ENCODE data around the gene HTT.

Gene HTT

DNA sequence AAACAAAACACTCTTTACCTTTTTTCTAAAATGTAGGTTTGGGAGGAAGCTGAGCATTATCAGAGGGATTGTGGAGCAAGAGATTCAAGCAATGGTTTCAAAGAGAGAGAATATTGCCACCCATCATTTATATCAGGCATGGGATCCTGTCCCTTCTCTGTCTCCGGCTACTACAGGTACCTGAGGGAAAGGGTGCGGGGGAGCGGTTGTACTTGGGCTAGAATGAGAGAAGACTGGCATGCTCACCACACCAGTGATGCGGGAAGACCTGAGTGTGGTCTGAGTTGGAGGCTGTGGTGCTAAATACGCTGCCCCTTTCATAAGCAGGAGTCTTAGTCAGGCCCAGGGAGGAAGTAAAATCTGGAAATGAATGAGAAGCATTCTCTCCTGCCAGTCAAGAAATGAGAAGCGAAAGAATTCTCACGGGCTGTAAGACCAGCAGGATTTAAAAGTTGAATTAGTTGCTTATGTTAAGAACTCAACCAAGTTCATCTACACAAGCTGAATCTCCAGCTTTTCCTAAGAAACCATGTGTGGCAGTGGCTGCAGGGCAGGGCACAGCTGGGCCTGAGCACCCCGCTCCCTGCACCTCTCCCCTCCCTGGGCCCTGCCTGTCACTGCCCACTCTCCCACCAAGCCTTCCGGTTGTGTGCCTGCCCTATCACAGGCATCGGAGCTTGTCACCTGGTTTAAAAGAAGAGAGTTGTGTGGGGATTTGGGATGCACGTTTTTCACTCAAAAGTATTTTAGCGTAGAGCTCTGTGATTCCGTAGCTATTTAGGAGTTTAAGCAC lies 149.7 kb downstream of the HTT start:
- no peak for DNase-seq

DNA sequence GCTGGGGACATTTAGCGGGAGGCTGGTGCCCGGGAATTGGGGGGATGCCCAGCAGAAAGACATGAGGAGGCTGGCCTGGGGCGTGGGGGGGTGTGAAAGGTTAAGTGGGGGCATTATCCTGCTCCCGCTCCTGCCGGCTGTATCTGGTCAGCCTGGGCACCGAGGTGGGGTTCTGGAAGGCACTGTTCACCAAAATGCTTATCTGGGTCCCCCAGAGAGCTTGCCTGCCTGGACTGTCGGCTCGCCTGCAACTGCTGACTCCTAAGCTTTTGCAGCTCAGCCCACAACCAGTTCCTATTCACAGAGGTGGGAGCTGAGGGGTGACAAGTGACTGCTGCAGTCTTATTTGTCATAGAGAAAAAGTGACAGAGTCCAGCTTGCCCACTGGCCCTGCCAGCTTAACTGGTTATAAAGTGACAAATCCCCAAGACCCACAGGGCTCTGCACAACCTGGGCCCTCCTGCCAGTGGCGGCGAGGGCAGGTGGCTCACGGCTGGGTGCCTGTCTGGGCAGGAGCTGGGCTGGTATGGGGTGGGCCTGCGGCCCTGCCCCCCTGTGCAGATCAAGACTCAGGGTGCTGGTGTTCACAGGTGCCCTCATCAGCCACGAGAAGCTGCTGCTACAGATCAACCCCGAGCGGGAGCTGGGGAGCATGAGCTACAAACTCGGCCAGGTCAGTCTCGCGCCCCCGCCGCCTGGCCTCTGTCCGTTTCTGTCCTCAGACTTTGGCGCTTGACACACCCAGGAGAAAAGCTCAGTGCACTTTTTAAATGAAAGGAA lies 150.8 kb downstream of the HTT start:
- DNase-seq = no peak

DNA sequence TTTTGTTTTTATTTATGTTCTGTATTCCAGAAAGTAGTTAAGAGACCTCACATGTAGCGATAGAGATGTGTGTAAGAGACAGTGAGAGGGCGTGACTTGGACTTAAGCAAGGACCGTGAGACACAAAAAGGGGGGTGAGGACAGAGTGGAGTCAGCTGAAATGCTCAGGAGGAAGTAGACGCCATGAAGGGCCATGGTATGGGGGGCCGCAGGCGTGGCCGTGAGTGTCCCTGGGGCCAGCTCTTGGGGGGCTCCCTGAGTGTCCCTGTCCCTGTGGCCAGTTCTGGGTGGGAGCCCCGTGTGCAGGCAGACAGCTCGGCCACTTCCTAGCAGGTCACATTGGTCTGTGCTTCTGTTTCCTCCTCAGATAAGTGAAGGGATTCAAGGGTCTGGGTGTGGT lies 151.5 kb downstream of the HTT start:
- DNase-seq = no peak

DNA sequence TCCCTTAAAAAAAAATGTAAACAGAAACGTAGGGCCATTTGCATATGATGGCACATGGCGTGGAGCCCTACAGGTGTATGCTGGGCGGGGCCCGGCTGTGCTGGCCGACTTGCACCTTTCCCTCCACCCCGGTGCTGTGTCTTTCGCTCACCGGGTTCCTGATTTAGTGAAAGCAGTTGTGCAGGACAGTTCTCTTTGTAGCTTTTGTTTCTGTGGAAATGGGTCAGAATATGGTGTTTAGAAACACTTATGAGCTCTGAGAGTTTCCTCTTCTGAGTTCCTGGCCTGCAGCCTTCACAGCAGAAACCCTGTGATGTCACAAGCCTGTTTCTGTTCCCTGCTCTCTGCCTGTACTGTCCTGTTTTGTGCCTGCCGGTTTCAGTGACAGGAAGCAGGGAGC lies 152.0 kb downstream of the HTT start:
- DNase-seq = no peak

DNA sequence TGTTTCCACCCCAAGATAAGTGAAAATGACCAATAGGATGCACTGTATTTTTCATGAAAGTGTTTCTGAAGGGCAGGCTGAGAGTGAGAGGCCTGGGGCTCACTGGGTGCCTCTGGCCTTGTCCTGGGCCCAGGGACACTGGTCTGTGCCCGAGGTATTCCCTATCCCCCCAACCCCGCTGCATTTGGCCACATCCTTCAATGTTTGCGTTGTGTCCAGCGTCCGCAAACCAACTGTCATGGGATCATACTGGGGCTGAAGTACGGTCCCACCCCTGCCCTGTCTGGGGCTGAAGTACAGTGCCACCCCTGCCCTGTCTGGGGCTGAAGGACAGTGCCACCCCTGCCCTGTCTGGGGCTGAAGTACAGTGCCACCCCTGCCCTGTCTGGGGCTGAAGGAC lies 152.5 kb downstream of the HTT start:
- no peak for DNase-seq

DNA sequence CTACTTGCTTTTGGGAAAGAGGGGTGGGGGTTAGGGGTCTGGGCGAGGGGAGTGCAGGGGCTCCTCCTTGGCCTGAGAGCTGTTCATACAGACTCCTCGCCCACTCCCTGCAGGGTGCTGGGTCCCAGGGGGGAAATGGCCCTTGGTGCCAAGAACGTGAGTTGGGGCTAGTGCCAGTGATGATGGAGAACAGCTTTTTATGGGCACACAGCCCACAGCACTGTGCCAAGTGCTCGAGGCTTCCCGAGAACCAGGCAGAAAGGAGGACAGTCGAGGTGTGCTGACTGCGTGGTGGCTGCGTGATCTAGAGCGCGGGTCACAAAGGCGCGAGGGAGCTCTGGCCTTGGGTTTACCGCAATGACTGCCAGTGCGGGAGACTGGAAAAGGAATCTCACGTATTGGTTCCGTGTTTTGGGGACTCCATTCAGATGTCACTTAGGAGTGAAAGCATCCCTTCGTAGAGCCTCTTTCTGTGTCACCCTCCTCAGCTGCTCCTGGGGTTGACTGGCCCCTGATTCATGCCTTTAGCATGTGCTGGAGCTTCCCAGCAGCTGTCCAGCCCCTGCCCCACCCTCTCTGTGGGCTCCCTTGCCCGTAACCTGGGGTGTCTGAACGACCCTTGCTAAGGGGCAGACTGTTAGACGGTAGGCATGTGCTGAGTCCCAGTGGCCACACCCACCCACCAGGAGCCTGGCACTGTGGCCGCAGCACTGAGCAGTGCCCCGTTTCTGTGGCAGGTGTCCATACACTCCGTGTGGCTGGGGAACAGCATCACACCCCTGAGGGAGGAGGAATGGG lies 153.6 kb downstream of the HTT start:
- no peak for DNase-seq

DNA sequence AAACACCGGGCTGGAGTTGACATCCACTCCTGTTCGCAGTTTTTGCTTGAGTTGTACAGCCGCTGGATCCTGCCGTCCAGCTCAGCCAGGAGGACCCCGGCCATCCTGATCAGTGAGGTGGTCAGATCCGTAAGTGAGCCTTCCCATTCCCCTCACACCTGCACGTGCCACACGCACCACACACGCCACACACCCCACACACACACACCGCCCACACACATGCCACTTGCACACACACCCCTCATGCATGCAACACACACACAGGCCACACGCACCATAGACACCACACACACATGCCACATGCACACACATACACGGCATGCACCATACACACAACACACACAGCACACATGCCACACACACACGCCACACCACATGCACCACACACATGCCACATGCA lies 154.4 kb downstream of the HTT start:
- no peak for DNase-seq

DNA sequence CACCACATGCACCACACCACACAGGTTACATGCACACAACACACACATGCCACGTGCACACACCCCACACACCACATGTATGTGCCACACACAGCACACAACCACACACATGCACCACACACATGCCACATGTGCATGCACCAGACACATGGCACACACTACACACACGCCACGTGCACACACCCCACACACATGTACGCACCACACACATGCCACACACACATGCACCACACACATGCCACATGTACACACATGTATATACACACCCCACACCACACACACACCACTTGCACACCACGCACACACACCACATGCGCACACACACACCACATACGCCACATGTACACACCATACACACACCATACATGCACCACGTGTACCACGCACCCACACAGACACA lies 154.8 kb downstream of the HTT start:
- no peak for DNase-seq

DNA sequence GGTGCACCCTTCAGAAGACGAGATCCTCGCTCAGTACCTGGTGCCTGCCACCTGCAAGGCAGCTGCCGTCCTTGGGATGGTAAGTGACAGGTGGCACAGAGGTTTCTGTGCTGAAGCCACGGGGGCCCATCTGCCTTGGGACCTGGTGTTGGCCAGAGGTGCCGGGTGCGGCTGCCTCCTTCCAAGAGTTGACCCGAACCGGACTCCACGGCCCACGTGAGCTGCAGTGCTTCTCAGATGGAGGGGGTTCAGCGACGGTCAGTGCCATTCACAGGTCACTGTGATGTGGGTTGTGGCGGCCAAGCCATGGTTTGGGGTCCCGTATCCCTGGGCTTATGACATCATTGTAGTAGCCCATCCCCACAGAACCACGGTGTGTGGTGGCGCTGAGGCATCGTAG lies 155.5 kb downstream of the HTT start:
- no peak for DNase-seq

DNA sequence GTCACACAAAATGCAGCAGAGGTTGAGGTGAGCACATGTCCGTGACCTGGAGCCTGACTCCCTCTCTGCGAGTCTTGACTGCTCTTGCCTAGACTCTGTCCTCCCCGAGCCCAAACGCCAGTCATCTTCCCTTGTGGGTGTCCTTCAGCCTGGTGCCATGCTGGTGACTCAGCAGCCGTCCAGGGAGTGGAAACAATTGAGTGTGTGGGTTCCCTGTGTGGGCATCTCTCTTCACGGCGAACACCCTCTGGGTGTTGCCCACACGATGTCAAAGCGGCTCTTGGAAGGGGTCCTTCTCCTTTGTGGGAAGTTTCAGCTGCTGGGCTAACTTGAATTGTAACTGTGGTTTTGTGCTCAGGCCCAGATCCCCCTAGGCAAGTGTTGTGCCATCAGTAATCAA lies 157.0 kb downstream of the HTT start:
- no peak for DNase-seq

DNA sequence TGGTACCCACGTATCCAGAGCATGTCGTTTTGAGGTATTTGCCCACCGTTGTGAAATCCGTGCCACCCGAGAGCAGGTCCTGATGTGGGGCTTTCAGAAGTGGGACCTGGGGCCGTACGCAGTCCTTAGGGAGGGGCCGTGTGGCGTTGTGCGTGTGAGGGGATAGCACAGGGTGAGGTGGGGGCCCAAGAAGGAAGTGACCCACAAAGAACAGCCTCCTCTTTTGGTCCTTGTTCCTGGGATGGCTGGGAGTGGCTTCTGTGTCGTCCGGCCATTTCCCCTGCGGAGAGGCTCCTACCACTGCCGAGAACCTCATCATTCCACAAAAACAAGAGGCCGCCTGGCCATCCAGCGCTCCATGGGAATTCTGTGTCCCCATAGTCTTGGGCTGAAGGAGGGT lies 157.5 kb downstream of the HTT start:
- no peak for DNase-seq

DNA sequence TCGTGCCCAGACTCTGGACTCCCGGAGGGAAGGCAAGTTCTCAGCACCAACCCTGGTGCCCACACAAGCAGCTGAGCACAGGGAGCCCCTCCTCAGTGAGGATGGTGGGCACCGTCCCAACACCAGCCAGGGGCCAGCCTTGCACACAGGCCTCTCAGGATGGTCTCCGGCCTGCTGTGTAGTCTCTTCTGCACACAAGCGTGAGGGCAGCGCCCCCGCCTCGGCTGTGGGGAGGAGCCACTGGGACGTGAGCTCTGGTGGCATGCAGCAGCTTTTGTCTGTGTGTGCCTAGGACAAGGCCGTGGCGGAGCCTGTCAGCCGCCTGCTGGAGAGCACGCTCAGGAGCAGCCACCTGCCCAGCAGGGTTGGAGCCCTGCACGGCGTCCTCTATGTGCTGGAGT lies 158.4 kb downstream of the HTT start:
- DNase-seq = no peak

DNA sequence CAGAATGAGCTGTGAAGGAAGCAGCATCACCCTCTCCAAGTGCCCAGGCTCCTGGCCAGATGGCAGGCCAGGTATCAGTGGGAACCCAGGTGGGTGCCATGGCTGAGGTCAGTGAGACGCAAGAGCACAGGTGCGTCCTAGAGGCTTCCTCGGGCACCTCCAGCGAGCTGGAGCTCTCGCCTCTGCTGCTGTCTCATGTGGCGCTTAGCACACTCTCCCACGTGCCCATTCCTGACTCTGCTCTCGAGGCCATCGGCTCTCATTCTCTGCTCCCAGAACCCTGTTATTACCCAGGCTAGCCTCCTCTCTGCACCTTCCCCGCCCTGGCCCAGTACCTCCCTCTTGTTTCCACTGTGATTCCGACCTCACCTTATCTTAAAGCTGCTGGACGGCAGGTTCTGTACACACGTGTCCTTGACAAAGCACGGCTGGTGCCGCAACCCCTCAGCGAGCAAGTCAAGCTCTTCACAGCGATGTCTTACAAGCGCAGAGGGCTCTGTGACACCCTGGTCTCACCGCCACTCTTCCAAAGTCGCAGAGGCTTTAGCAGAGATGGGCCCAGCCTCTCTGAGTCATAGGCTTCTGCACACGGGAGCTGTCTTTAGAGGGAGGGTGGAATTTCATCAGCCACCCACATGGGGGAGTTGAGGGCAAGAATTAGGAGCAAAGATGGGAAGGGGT lies 159.1 kb downstream of the HTT start:
- no peak for DNase-seq

DNA sequence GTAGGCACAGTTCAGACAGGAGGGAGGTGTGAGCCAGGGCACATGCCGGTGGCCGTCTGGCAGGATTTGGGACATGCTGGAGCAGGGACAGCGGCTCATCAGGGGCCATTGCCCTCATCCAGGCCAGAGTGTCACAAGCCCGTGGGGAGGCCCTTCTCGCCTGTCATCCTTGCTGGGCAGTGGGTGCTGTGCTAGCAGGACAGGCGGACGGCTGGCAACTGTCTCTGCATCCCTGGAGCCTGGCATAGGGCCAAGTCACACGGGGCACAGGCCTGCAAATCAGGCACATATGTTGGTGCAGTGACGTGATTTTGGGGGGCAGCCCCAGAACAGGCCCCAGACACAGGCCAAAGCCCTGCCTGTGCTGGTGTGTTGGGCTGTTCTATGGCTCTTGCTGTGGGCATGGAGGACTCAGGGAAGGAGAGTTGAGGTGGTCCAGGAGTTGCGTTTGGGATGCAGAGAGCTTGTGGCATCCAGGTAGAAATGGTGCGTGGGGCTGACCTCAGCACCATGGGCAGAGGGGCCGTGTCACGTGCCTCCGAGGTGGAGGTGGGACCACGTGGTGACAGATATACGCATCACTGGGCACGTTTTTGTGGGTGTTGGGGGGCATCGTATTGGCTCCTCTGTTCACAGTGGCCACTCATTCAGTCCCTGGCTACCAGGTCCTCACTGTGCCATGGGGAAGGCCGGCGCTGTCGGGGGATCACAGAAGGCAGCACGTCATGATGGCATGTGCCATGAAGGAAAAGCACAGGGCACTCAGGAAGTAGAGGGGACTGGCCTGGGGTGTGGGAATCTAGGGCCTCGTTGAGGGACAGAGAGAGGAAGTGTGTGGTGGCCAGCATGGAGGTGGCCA lies 159.9 kb downstream of the HTT start:
- no peak for DNase-seq

DNA sequence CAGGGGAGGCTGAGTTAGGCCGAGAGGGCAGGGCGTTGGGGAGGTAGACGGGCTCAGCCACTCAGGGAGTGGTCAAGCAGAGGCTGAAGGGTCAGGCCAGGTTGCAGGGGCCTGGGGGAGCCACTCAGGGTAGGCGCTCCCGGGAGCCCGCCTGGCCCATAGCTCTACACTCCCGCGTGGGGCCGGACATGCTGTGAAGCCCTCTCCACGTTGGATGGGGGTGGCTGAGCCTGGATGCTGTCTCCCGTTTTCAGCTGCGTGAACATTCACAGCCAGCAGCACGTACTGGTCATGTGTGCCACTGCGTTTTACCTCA lies 160.5 kb downstream of the HTT start:
- no peak for DNase-seq

DNA sequence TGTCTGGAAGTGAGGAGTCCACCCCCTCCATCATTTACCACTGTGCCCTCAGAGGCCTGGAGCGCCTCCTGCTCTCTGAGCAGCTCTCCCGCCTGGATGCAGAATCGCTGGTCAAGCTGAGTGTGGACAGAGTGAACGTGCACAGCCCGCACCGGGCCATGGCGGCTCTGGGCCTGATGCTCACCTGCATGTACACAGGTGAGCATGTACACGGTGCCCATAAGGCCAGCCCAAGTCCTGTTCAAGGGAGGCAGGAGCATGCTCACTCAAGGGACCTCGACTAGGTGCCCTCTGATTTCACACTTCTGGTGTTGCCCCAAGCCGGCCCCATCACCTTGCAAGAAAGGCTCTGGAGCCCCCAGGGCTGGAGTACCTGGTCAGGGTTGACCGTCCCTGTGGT lies 161.1 kb downstream of the HTT start:
- DNase-seq = no peak

DNA sequence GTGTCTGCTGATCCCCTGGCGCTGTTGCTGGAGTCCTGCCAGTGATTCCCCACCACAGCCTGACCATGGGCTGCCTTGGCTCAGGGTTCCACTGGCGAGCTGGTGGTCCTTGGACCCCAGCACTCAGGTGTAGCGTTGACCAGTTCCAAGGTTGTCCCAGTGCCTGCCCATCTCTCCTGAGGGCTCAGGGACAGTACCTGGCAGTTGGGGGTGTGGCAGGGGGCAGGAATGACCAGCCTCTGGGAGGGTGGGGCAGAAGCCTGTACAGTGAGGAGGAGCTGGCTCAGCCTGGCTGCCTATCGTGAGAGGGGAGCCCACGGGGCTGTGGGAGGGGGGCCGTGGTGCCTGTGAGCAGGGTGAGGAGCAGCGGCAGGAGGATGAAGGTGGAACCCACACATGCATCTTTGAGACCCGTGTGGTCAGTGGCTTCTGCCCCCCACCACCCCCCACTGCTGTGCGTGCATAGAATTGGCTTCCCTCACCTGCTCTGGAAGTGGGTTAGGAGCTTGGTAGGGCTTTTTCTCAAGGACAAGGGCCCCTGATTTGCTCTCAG lies 161.9 kb downstream of the HTT start:
- DNase-seq = no peak

DNA sequence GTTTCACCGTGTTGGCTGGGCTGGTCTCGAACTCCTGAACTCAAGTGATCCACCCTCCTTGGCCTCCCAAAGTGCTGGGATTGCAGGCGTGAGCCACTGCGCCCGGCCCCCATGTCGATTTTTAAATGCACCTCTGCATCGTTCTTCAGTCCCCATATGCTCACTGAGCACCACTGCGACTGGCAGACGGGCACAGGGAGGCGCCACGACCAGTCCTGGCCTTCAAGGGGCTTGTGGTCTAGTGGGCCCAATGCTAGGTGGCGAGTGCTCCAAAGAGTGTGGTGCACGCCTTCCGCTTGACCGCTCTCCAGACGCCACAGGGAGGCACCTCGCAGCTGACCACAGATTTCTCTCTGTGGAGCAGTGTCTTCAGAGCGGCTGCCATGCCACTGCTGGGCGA lies 162.8 kb downstream of the HTT start:
- DNase-seq = no peak

DNA sequence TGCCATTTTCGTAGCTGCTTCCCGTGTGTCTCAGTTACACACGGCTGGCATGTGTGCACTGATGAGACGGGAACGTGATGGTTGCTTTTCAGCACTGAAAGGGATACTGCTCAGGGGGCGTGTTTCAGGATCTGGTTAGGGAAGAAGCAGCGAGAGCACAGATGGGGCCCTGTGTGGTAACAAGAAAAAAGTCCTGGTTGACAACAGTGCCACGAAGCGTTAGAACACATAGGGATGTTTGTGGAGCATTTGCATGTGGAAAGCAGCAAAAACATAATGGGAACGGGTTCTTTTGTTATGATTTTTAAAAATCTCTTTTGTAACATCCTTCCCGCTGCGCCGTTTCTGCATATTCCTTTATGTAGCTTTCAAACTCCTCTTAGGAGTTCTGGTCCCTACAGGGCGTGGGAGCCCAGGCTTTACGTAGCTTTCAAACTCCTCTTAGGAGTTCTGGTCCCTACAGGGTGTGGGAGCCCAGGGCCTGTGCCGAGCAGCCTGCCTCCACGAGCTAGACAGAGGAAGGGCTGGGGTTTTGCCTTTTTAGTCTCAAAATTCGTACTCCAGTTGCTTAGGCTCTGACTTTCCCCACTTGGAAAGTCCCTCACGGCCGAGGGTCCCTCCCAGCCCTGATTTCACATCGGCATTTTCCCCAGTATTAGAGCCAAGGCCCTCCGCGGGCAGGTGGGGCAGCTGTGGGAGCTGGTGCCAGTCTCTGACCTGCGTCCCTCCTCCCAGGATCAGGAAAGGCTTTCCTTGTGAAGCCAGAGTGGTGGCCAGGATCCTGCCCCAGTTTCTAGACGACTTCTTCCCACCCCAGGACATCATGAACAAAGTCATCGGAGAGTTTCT lies 163.5 kb downstream of the HTT start:
- DNase-seq = no peak

DNA sequence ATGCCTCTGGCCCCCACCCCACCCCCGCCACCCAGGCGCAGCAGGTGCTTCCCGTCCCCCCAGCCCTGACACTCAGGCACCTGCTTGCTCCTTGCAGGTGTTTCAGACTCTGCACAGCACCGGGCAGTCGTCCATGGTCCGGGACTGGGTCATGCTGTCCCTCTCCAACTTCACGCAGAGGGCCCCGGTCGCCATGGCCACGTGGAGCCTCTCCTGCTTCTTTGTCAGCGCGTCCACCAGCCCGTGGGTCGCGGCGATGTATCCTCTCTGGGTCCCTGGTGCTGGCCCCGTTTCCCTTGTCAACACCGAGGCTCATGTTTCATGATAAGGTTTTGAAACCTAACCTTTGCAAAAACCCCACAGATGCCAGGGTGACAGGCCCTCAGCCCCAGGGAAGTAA lies 164.2 kb downstream of the HTT start:
- DNase-seq = no peak

DNA sequence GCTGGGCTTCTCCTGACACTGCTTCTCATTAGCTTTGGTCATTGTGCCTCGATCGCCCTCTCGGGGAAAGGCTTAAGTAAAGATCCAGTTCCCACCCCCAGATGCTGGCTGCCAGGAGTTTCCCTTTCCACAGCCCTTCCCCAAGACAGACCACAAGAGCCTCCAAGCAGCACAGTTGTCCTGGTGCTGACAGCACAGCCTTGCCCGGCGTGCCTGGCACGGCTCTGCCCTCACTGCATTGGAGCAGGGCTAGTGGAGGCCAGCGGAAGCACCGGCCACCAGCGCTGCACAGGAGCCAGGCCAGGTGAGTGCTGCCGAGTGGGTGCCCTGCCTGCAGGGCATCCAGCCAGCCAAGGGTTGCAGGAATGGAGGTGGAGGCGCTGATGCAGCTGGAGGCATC lies 164.8 kb downstream of the HTT start:
- no peak for DNase-seq
